Embryonic facial prominence (tissue), 1 donor: ENCODE measurements around the gene FMO3.

Experiments used
- DNase-seq: peaks from one replicate; pipeline ENCODE4 v3.0.0-alpha.2; 2016; ENCODE audit errors: extremely low spot score

FMO3 gene

GRCh38 chr1:171090604-171091003 is at the start of gene FMO3:
TSS of gene FMO3 (plus strand) at chr1:171090905. CDS start at chr1:171092659, 1,754 bp downstream.
- no peak for DNase-seq

GRCh38 chr1:171048014-171048413 is 42.7 kb upstream of the FMO3 start:
- DNase-seq = no peak

GRCh38 chr1:171052977-171053376 is 37.7 kb upstream of the FMO3 start:
- no peak for DNase-seq

- no peak for DNase-seq
Measured at GRCh38 chr1:171055966-171056643, 34.6 kb upstream of the FMO3 start.

- DNase-seq = no peak
Measured at GRCh38 chr1:171061425-171062143, 29.1 kb upstream of the FMO3 start.

GRCh38 chr1:171062902-171063301 is 27.8 kb upstream of the FMO3 start:
- no peak for DNase-seq

GRCh38 chr1:171075041-171075440 is 15.7 kb upstream of the FMO3 start:
- DNase-seq = no peak

- DNase-seq = peak; percentile 74
Measured at GRCh38 chr1:171081314-171081753, 9.4 kb upstream of the FMO3 start.

GRCh38 chr1:171081763-171082201 is 8.9 kb upstream of the FMO3 start:
- no peak for DNase-seq

- DNase-seq = no peak
Measured at GRCh38 chr1:171082606-171083005, 8.1 kb upstream of the FMO3 start.

- DNase-seq = no peak
Measured at GRCh38 chr1:171083222-171083621, 7.5 kb upstream of the FMO3 start.

- no peak for DNase-seq
Measured at GRCh38 chr1:171084091-171084490, 6.6 kb upstream of the FMO3 start.

GRCh38 chr1:171084870-171085269 is 5.8 kb upstream of the FMO3 start:
- no peak for DNase-seq

GRCh38 chr1:171087896-171088295 is 2.8 kb upstream of the FMO3 start:
- no peak for DNase-seq

- DNase-seq = no peak
Measured at GRCh38 chr1:171103862-171104261, 13.2 kb downstream of the FMO3 start.

GRCh38 chr1:171107262-171107940 is 16.7 kb downstream of the FMO3 start:
- DNase-seq = no peak

- no peak for DNase-seq
Measured at GRCh38 chr1:171107969-171108368, 17.3 kb downstream of the FMO3 start.

- DNase-seq = no peak
Measured at GRCh38 chr1:171109966-171110365, 19.3 kb downstream of the FMO3 start.

- DNase-seq = no peak
Measured at GRCh38 chr1:171110621-171111326, 20.1 kb downstream of the FMO3 start.

GRCh38 chr1:171112119-171112518 is 21.4 kb downstream of the FMO3 start:
- no peak for DNase-seq

GRCh38 chr1:171113382-171113781 is 22.7 kb downstream of the FMO3 start:
- no peak for DNase-seq

- no peak for DNase-seq
Measured at GRCh38 chr1:171115280-171115897, 24.7 kb downstream of the FMO3 start.
